ENCODE data around the gene SLC25A21. TPM values are rescaled to one million over a fixed set of nuclear protein-coding genes. Genes with fewer than 3 reads are reported as not detected.
A peak's percentile ranks its signal among the peaks of the same experiment; 100 is the strongest.
"Not testable (repeated sequence)": the region's sequence is repeated elsewhere in the genome, so short reads cannot be mapped to it uniquely, and the experiment has no call there.

The SLC25A21 gene
- total RNA-seq, 1 donor from 2014 or later: 0.81 TPM

GRCh38 chr14:37150414-37150813, 22.0 kb downstream of the SLC25A21 start:
- no peak for DNase-seq (ENCODE audit: low read depth)

DNA sequence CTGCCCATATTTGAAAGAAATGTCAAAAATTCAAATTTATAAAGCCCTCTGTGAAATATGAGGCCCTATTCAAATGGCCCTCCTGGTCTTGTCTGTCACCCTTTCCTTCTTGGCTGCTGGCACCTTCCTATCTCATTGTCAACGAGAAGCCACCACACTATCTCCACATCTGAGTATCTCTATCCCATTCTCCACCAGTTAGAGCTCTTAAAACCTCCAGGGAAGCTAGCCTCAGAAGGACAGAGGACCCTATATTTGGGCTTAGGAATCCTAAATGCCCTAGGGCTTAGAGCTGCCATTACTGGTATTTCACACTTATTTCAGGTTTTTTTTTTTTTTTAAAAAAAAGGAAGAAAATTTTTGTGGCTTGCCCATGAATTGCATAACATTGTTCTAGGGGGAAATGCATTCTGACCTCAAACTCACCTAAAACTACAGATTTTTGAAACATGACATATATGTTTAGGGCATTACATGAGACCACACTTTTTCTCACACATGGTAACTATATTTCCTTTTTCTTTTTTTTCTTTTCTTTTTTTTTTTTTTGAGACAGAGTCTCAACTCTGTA, 25.0 kb downstream of the SLC25A21 start:
- no peak for DNase-seq (ENCODE audit: low read depth)

More at GRCh38 chr14:37150414-37150813, 22.0 kb downstream of the SLC25A21 start:
- no peak overlapping the region for H3K4me3 ChIP-seq (ENCODE audit: low read depth, low read length)
- TF ChIP-seq, protein P1, sequence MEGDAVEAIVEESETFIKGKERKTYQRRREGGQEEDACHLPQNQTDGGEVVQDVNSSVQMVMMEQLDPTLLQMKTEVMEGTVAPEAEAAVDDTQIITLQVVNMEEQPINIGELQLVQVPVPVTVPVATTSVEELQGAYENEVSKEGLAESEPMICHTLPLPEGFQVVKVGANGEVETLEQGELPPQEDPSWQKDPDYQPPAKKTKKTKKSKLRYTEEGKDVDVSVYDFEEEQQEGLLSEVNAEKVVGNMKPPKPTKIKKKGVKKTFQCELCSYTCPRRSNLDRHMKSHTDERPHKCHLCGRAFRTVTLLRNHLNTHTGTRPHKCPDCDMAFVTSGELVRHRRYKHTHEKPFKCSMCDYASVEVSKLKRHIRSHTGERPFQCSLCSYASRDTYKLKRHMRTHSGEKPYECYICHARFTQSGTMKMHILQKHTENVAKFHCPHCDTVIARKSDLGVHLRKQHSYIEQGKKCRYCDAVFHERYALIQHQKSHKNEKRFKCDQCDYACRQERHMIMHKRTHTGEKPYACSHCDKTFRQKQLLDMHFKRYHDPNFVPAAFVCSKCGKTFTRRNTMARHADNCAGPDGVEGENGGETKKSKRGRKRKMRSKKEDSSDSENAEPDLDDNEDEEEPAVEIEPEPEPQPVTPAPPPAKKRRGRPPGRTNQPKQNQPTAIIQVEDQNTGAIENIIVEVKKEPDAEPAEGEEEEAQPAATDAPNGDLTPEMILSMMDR (conservative IDR thresholded peaks at IDR 0.05; ENCODE audit: low read depth, low read length): peak; percentile 65

GRCh38 chr14:37146438-37146837, 26.0 kb downstream of the SLC25A21 start:
- DNase-seq (ENCODE audit: low read depth); H3K4me3 ChIP-seq (ENCODE audit: low read depth, low read length): not testable (repeated sequence)

More for the DNA sequence above, 25.0 kb downstream of the SLC25A21 start:
- TF ChIP-seq, protein P1 (conservative IDR thresholded peaks at IDR 0.05; ENCODE audit: low read depth, low read length): no peak
- H3K4me3 ChIP-seq (ENCODE audit: low read depth, low read length): no peak overlapping the region

DNA sequence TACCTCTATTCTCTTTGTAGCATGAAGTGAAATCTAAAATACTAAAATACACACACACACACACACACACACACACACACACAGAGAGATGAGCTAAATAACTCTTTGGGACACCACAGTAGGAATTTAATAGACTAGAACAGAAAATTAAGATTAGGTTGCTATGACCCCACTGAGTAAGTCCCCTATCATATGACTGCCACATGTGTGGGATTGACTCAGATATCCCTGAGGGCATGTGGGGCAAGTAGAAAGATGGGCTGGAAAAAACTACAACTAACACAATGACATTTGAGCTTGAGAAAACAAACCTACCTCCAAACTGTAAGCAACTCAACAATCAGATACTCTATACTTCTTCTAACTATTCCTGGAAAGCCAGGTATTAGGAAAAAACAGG, 27.0 kb downstream of the SLC25A21 start:
- TF ChIP-seq, protein P1 (conservative IDR thresholded peaks at IDR 0.05; ENCODE audit: low read depth, low read length): no peak
- no peak for DNase-seq (ENCODE audit: low read depth)
- H3K4me3 ChIP-seq (ENCODE audit: low read depth, low read length): no peak overlapping the region

GRCh38 chr14:37144729-37145363, 27.6 kb downstream of the SLC25A21 start:
- DNase-seq (ENCODE audit: low read depth): no peak
- TF ChIP-seq, protein P1 (conservative IDR thresholded peaks at IDR 0.05; ENCODE audit: low read depth, low read length): no peak
- H3K4me3 ChIP-seq (ENCODE audit: low read depth, low read length): no peak overlapping the region

GRCh38 chr14:37143475-37143874, 28.9 kb downstream of the SLC25A21 start:
- no peak for DNase-seq (ENCODE audit: low read depth)
- H3K4me3 ChIP-seq (ENCODE audit: low read depth, low read length): no peak overlapping the region
- TF ChIP-seq, protein P1 (conservative IDR thresholded peaks at IDR 0.05; ENCODE audit: low read depth, low read length): no peak

DNA sequence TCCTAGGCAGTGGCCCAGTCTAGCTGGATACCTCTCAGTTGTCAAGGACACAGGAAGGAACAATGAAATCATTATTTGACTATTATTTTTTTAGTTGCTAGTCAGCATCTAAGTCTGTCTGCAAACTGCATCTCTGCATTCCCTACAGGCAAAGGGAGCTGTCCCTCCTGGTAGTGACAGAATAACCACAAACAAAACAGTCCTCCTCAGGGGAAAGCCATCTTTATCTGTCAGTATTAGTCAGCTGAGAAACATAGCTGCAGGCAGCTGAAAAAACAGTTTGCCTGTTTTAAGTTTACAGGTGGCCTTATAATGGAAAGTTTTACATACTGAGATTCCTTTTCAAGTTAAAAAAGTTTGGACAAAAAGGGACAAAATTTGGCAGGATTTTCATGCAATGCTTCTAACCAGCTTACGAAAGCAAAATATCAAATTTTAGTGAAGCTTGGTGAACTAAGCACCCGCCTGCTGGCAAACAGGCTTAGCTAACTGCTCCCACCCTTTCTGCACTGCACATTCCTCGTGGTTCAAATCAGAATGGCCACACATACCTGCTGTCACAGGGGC, 29.5 kb downstream of the SLC25A21 start:
- no peak for DNase-seq (ENCODE audit: low read depth)

More for the DNA sequence above, 29.5 kb downstream of the SLC25A21 start:
- H3K4me3 ChIP-seq (ENCODE audit: low read depth, low read length): no peak overlapping the region
- TF ChIP-seq, protein P1 (conservative IDR thresholded peaks at IDR 0.05; ENCODE audit: low read depth, low read length): no peak

All from epithelial cell of proximal tubule (primary cell).